Peyer's patch (tissue), 4 donors: ENCODE data around the gene PTPRM.

ENCODE experiments used
- POLR2A ChIP-seq, 2 donors: fragments of 450-650 bp; IDR thresholded peaks; one replicate each; pipeline ENCODE4 v1.5.1; 2017; ENCODE audit warnings: antibody characterized with exemption in 2 of 2, mild to moderate bottlenecking in 2 of 2, moderate library complexity in 2 of 2
- TF ChIP-seq, protein P1 (sequence below), 6 experiments: fragments of 450-650 bp in 4 of 6; fragments of 200-600 bp in 2 of 6; sonication (generic) in 1 of 6; IDR thresholded peaks; one replicate each; pipeline ENCODE4 v1.5.1; 2017 to 2019; ENCODE audit warnings: antibody characterized with exemption in 6 of 6, mild to moderate bottlenecking in 3 of 6, moderate library complexity in 1 of 6

DNA sequence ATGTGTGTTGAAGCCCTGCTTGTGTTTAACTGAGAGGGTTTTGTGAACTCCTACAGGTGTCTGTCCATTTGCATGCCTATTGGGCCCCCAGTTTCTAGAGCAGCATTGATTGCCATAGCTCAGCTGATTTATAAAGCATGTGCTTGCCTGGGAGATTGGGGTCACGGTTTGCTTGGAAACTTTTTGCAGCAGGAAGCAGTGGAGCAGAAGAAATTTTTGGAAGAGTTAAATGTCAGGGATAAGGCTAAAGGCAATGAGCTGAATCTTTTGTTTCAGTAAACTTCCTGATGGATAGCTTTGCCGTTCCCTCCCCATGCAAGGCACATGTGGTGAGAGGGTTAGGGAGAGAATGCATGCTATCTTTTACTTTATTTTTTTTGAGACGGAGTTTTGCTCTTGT, 102.2 kb downstream of the PTPRM start:
- TF ChIP-seq, protein P1, sequence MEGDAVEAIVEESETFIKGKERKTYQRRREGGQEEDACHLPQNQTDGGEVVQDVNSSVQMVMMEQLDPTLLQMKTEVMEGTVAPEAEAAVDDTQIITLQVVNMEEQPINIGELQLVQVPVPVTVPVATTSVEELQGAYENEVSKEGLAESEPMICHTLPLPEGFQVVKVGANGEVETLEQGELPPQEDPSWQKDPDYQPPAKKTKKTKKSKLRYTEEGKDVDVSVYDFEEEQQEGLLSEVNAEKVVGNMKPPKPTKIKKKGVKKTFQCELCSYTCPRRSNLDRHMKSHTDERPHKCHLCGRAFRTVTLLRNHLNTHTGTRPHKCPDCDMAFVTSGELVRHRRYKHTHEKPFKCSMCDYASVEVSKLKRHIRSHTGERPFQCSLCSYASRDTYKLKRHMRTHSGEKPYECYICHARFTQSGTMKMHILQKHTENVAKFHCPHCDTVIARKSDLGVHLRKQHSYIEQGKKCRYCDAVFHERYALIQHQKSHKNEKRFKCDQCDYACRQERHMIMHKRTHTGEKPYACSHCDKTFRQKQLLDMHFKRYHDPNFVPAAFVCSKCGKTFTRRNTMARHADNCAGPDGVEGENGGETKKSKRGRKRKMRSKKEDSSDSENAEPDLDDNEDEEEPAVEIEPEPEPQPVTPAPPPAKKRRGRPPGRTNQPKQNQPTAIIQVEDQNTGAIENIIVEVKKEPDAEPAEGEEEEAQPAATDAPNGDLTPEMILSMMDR (IDR thresholded peaks at IDR 0.05) = no peak
- no peak for TF ChIP-seq POLR2A (IDR thresholded peaks at IDR 0.05)
